Activated T-helper 1 cell treated with anti-CD3 and anti-CD28 coated beads, Interleukin-12 subunit alpha, Interleukin-12 subunit beta, Interleukin-2, Interleukin-4 antibody, amounts not matched to agents 30 ng/mL and 10 ng/mL and 1 ng/mL, durations not matched to agents 14 hours and 24 hours and 36 hours (primary cell): Measurements from ENCODE around the gene WFDC10A. TPM values are rescaled to one million over a fixed set of nuclear protein-coding genes. Genes with fewer than 3 reads are reported as not detected.
"Not testable (repeated sequence)": the region's sequence is repeated elsewhere in the genome, so short reads cannot be mapped to it uniquely, and the experiment has no call there.

Source experiments
- DNase-seq: peaks from one replicate; pipeline ENCODE4 v3.0.0; 2021; ENCODE audit warnings: low spot score
- H3K27ac Mint-ChIP-seq: one replicate; pipeline ENCODE4 v1.8.0; 2021; ENCODE audit warnings: mild to moderate bottlenecking, mixed read lengths
- H3K27me3 Mint-ChIP-seq: one replicate; pipeline ENCODE4 v1.8.0; 2022; ENCODE audit warnings: mild to moderate bottlenecking, moderate library complexity, mixed read lengths; ENCODE audit not compliant: insufficient read depth
- H3K36me3 Mint-ChIP-seq: one replicate; pipeline ENCODE4 v1.8.0; 2021; ENCODE audit warnings: low read depth, mixed read lengths
- H3K4me1 Mint-ChIP-seq: one replicate; pipeline ENCODE4 v1.8.0; 2021; ENCODE audit warnings: low read depth, mixed read lengths
- H3K4me3 Mint-ChIP-seq: one replicate; pipeline ENCODE4 v1.8.0; 2021; ENCODE audit warnings: mild to moderate bottlenecking, moderate library complexity, mixed read lengths
- H3K9me3 Mint-ChIP-seq: one replicate; pipeline ENCODE4 v1.8.0; 2021; ENCODE audit warnings: mixed read lengths
- intact Hi-C: fragments of 100-400 bp; cut with micrococcal nuclease; formaldehyde crosslinking; loops from one replicate; pipeline ENCODE4 v1.15.1; 2024
- total RNA-seq: library from RNA; stranded (reverse); gene quantifications from 2 replicates; pipeline ENCODE4 v1.2.3, GENCODE V29; 2022

WFDC10A gene
- total RNA-seq, 1 donor from 2014 or later = not detected

DNA sequence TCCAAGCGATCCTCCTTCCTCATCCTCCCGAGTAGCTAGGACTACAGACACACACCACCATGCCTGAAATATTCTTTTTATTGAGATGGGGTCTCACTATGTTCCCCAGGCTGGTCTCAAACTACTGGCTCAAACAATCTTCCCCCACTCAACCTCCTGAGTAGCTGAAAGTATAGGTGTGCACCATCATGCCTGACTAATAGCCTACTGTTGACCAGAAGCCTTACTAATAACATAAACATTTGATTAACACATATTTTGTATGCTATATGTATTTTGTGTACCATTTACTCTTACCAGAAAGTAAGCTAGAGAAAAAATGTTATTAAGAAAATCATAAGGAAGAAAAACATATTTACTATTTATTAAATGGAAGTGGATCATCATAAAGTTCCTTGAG is 11.9 kb upstream of the WFDC10A start:
- Mint-ChIP-seq H3K36me3 (no peaks in the 10 kb centered on the region), H3K4me3 (no peak overlapping the region), H3K4me1 (no peaks in the 10 kb centered on the region), H3K27me3 (no peaks in the 10 kb centered on the region), H3K27ac (no peak overlapping the region), H3K9me3 (no peaks in the 10 kb centered on the region)
- intact Hi-C loops = no loop called here
- no peak for DNase-seq

DNA sequence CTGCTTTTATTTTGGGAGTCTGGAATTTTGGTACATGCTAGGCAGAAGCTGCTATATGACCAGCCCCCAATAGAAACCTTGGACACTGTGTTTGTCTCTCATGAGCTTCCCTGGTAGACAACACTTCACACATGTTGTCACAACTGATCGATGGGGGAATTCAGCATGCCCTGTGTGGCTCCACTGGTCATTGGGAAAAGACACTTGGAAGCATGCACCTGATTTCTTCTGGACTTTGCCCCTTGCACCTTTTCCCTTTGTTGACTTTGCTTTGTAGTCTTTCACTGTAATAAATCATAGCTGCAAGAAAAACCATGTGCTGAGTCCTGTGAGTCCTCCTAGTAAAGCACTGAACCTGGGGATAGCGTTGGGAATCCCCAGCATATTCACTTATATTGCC is 7.9 kb upstream of the WFDC10A start:
- no peaks in the 10 kb centered on the region for H3K27me3 Mint-ChIP-seq
- H3K4me1 Mint-ChIP-seq = no peaks in the 10 kb centered on the region
- no peak overlapping the region for H3K27ac Mint-ChIP-seq
- H3K36me3 Mint-ChIP-seq = no peaks in the 10 kb centered on the region
- H3K4me3 Mint-ChIP-seq = no peak overlapping the region
- intact Hi-C loops = no loop called here
- DNase-seq = no peak
- H3K9me3 Mint-ChIP-seq = no peaks in the 10 kb centered on the region

DNA sequence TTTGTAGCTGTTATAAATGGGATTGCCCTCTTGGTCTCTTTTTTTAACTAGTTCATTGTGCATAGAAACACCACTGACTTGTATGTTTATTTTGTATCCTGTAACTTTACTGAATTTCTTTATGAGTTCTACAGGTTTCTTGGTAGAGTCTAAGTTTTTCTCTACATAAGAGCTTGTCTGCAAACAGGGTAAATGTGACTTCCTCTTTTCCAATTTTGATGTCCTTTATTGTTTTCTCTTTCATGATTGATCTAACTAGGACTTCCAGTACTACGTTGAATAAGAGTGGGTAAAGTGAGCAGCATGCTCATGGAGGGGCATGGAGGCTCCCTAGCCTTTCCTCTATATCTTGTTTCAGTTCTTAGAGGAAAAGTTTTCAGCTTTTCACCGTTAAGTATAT is 3.0 kb upstream of the WFDC10A start:
- H3K4me3 Mint-ChIP-seq = no peak overlapping the region

DNA sequence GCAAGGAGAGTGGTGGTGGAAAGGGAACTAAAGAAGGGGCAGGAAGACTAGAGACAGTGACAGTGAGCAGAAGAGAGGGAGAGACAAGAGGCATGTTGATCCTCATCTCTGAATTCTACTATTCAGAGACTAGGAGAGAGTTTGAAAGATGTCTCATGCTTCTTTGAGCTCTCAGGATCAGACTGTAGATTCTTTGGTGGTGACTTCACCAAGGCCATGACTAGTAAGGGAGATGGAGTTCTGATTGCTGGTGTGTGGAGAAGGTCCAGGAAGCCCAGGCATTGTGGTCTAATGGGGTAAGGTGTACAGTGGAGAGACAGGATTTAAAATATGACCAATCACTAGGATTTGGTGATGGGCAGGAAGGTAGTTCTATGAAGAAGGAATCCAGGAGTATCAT is 832 bp downstream of the WFDC10A start:
- H3K27ac Mint-ChIP-seq = no peak overlapping the region
- H3K36me3 Mint-ChIP-seq = no peaks in the 10 kb centered on the region
- H3K9me3 Mint-ChIP-seq = no peaks in the 10 kb centered on the region
- H3K4me1 Mint-ChIP-seq = no peaks in the 10 kb centered on the region
- no peak overlapping the region for H3K4me3 Mint-ChIP-seq
- intact Hi-C loops = no loop called here
- H3K27me3 Mint-ChIP-seq = peaks cover 12% of the 10 kb centered on the region
- no peak for DNase-seq

More for the DNA sequence above, 3.0 kb upstream of the WFDC10A start:
- H3K9me3 Mint-ChIP-seq = no peaks in the 10 kb centered on the region
- H3K27me3 Mint-ChIP-seq = peaks cover 7% of the 10 kb centered on the region
- intact Hi-C loops = no loop called here
- no peaks in the 10 kb centered on the region for H3K36me3 Mint-ChIP-seq
- no peak for DNase-seq
- no peak overlapping the region for H3K27ac Mint-ChIP-seq
- no peaks in the 10 kb centered on the region for H3K4me1 Mint-ChIP-seq

DNA sequence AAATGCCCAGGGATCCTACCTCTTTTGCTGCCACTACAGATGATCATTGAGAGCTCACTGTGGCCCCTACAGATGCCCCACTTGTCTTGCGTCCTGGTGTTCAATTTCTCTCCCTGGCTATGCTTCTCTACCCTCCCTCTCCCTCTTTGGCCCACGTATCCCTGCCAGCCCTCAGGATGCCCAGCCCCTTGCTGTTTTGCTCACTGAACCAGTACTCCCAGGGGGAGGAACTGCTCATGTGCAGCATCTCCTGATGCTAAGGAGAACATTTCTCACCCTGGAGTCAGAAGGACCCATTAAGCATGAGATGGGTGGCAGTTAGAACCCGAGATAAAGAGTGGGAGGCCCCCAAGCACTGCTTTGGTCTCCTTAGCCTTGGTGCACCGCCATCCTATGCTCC is 1.6 kb downstream of the WFDC10A start, which contains the start of gene WFDC9:
Gene WFDC9, minus strand, starts transcription at position 101 of the 400 bp plus-strand sequence. CDS start 21,103 bp downstream, outside the sequence.
- intact Hi-C loops = no loop called here
- Mint-ChIP-seq H3K4me3 (no peak within 1 kb of the TSS), H3K36me3 (no peaks in the 10 kb centered on the region), H3K4me1 (no peaks in the 10 kb centered on the region), H3K9me3 (no peaks in the 10 kb centered on the region), H3K27ac (no peak within 1 kb of the TSS), H3K27me3 (peaks cover 12% of the 10 kb centered on the region)
- no peak for DNase-seq

DNA sequence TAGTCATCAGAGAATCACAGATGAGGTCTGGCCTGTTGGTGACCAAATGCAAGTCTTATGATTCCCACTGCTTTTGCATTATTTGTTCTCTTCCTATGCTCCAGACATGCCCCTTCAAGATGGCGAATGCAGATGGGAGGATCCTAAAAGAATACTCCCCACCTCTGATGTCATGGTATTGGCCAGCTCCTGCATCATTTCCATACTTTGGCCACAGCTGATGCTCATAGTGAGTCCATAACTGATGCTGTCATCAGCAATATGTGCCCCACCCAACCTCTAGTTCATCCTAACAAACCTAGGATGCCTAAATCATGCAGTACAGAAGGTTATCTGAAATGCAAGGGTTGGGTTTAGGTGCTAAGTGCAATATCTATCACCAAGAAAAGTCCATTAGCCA is 7.0 kb downstream of the WFDC10A start:
- intact Hi-C loops = no loop called here
- no peak for DNase-seq
- Mint-ChIP-seq H3K36me3 (no peaks in the 10 kb centered on the region), H3K4me1 (no peaks in the 10 kb centered on the region), H3K9me3 (no peaks in the 10 kb centered on the region), H3K27me3 (peaks cover 14% of the 10 kb centered on the region), H3K27ac (no peak overlapping the region), H3K4me3 (no peak overlapping the region)

DNA sequence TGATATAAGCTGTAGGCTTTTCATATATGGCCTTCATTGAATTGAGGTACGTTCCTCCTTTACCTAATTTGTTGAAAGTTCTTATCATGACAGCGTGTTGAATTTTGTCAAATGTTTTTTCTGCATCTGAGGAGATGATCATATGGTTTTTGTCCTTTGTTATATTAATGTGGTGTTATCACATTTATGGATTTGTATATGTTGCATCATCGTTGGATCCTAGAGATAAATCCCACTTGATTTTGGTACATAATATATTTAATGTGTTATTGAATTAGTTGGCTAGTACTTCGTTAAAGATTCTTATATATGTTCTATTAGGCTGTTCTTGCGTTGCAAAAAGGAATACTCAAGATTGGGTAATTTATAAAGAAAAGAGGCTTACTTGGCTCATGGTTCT is 10.1 kb downstream of the WFDC10A start:
- H3K27me3 Mint-ChIP-seq = peaks cover 11% of the 10 kb centered on the region
- no peak for DNase-seq
- no peak overlapping the region for H3K4me3 Mint-ChIP-seq
- intact Hi-C loops = no loop called here
- no peak overlapping the region for H3K27ac Mint-ChIP-seq
- no peaks in the 10 kb centered on the region for H3K36me3 Mint-ChIP-seq
- H3K9me3 Mint-ChIP-seq = no peaks in the 10 kb centered on the region
- H3K4me1 Mint-ChIP-seq = no peaks in the 10 kb centered on the region

DNA sequence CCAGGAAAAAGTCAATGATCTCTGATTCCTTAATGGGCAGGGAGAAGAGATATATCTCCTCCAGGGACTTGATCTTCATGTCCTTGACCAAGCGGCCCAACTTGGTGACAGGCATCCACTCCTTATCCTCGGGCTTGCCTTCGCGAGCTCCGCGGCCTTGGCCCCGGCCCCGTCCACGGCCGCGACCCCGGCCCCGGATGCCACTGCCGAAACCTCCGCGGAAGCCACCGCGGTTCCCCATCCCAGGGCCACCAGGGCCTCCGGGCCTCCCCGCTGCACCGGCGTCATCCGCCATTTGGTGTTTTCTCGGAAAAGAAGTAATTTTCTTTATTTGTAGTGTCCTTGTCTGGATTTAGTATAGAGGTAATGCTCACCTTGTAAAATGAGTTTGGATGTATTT is 11.5 kb downstream of the WFDC10A start:
- H3K9me3 Mint-ChIP-seq, H3K4me1 Mint-ChIP-seq, intact Hi-C loops, H3K36me3 Mint-ChIP-seq, H3K27ac Mint-ChIP-seq, H3K4me3 Mint-ChIP-seq, DNase-seq: not testable (repeated sequence)
- H3K27me3 Mint-ChIP-seq = peaks cover 11% of the 10 kb centered on the region

DNA sequence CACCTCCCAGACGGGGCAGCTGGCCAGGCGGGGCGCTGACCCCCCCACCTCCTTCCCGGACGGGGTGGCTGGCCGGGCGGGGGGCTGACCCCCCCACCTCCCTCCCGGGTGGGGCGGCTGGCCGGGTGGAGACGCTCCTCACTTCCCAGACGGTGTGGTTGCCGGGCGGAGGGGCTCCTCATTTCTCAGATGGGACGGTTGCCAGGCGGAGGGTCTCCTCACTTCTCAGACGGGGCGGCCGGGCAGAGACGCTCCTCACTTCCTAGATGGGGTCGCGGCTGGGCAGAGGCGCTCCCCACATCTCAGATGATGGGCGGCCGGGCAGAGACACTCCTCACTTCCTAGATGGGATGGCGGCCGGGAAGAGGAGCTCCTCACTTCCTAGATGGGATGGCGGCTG is 16.3 kb downstream of the WFDC10A start:
- H3K36me3 Mint-ChIP-seq, H3K27ac Mint-ChIP-seq, intact Hi-C loops, H3K27me3 Mint-ChIP-seq, H3K4me1 Mint-ChIP-seq, DNase-seq, H3K9me3 Mint-ChIP-seq, H3K4me3 Mint-ChIP-seq: not testable (repeated sequence)

DNA sequence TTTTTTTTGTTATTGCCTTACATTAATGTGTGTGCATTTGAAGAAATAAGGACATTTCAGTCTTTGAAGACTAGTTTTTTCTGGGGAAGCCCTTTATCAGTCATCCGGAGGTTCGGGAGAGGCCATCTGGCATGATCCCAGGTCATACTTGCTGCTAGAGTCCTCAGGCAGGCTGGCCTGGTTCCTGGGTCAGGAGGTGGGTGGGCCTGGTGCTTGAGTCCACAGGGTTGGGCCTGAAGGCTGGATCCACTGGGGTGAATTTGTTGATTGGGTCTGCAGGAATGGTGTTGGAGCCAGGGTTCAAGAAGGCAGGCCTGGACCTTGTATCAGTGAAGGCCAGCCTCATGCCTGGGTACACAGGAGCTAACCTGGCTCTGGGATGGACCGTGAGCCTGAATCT is 17.3 kb downstream of the WFDC10A start:
- intact Hi-C loops = no loop called here
- Mint-ChIP-seq H3K27me3 (peaks cover 2% of the 10 kb centered on the region), H3K4me3 (no peak overlapping the region), H3K36me3 (no peaks in the 10 kb centered on the region), H3K27ac (no peak overlapping the region), H3K9me3 (no peaks in the 10 kb centered on the region), H3K4me1 (no peaks in the 10 kb centered on the region)
- DNase-seq = no peak

DNA sequence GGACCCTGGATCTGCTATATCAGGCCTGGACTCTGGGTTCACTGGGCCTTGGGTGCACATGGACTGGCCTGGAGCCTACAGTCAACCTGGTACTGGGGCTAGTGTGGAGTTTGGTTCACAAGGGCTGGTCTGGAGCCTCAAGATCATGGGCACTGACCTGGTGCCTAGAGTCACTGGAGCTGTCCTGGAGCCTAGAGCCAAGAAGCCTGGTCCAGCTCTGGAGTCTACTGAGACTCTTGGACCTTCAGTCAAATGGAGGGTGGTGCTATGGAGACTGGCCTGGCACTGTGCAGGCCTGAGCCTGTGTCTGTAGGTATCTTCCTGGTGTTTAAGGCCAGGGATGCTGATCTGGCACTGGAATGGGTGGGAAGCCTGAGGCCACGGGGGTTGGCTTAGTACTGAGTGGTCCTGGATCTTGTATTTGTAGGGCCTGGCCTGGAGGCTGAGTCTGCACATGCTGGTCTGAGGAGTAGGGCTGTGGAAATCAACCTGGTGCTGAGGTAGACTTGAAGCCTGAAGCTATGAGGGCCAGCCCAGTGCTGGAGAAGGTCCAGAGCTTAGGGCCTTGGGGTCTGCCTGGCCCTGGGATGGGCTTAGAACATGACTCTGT is 18.0 kb downstream of the WFDC10A start:
- intact Hi-C loops = no loop called here

DNA sequence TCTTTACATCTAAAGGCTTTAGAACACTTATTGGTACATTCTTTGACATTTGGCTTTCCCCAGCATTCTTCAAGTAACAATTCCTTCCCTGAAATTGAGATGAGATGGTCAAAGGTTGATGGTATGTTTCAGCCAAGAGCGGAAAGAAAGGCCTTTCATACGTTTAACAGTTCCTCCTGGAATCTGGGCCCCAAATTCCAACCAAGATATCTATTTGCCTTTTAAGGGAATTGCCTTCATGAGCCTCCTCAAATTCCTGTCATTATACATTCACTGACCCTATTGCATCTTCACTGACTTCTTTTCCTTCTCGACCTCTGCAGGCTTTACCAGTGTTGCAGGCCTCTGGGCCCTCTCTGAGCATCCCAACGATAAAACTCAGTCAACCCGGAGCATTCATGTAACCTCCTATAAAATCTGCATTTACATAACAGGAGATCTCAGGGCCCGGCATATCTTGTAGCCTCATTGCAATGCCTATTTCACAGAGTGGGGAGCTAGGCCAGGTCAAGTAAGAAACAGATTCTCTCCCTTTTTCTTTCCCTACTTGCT is 19.8 kb downstream of the WFDC10A start:
- no peaks in the 10 kb centered on the region for H3K9me3 Mint-ChIP-seq
- intact Hi-C loops = no loop called here
- no peak overlapping the region for H3K27ac Mint-ChIP-seq
- H3K27me3 Mint-ChIP-seq = peaks cover 2% of the 10 kb centered on the region
- H3K4me1 Mint-ChIP-seq = no peaks in the 10 kb centered on the region
- H3K36me3 Mint-ChIP-seq = no peaks in the 10 kb centered on the region
- no peak overlapping the region for H3K4me3 Mint-ChIP-seq
- no peak for DNase-seq

More for the DNA sequence above, 18.0 kb downstream of the WFDC10A start:
- Mint-ChIP-seq H3K4me1 (no peaks in the 10 kb centered on the region), H3K36me3 (no peaks in the 10 kb centered on the region), H3K9me3 (no peaks in the 10 kb centered on the region), H3K4me3 (no peak overlapping the region), H3K27ac (no peak overlapping the region), H3K27me3 (peaks cover 2% of the 10 kb centered on the region)
- DNase-seq = no peak

DNA sequence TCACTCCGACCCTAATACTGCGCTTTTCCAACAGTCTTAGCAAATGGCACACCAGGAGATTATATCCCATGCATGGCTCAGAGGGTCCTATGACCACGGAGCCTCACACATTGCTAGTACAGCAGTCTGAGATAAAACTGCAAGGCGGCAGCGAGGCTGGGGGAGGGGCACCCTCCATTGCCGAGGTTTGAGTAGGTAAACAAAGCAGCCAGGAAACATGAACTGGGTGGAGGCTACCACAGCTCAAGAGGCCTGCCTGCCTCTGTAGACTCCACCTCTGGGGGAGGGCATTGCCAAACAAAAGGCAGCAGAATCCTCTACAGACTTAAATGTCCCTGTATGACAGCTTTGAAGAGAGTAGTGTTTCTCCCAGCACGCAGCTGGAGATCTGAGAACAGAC is 22.2 kb downstream of the WFDC10A start:
- H3K9me3 Mint-ChIP-seq, H3K4me3 Mint-ChIP-seq, H3K4me1 Mint-ChIP-seq, DNase-seq, H3K36me3 Mint-ChIP-seq, H3K27ac Mint-ChIP-seq, intact Hi-C loops, H3K27me3 Mint-ChIP-seq: not testable (repeated sequence)

DNA sequence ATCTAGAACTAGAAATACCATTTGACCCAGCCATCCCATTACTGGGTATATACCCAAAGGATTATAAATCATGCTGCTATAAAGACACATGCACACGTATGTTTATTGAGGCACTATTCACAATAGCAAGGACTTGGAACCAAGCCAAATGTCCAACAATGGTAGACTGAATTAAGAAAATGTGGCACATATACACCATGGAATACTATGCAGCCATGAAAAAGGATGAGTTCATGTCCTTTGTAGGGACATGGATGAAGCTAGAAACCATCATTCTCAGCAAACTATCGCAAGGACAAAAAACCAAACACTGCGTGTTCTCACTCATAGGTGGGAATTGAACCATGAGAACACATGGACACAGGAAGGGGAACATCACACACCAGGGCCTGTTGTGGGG is 27.5 kb downstream of the WFDC10A start:
- H3K27ac Mint-ChIP-seq, intact Hi-C loops, H3K4me3 Mint-ChIP-seq, H3K36me3 Mint-ChIP-seq, H3K9me3 Mint-ChIP-seq, H3K27me3 Mint-ChIP-seq, H3K4me1 Mint-ChIP-seq, DNase-seq: not testable (repeated sequence)
